ENCODE data around the gene PNPLA7.

PNPLA7 gene

DNA sequence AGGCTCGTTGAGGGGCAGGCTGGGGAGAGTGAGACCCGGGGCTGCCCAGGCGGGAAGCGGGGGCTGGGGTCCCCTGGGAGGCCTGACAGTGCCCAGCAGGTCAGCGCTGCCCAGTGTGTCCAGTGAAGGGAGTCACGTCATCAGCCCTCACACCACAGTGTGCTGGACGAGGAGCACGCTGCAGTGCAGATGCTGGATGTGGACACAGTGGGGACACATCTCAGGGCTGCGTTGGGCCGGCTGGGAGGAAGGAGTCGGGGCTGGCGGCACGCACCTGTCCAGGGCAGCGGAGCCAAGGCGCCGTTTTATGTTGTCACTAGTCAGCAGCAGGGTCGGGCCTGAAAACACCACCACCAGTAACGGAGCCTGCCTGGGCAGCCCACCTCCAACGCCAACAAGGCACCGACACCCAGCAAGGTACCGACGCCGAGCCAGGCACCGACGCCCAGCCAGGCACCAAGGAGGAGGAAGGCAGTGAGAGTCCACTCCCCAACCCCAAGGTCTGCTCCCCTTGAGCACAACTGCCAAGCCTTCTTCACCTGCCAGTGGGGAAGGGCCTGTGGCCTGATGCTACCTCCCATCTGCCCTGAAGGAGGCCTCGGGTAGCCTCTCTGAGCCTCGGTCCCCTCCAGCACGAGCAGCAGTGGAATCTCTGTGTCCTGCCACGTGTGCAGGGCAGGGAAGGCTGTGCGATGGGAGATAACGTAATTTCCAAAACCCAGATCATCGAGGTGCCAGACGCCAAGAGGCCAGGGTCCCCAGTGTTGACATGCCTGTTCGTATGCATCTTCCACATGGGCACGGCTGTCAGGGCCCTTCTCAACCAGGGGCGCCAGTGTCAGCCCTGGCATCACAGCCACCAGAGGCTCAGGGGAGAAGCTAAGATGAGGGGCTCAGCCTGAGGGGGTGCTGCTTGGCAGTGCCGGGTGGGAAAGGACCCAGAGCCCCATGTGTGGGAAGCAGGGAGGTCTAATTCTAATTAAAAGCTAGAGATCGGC lies 69.2 kb downstream of the PNPLA7 start:
- TF ChIP-seq, protein P1, sequence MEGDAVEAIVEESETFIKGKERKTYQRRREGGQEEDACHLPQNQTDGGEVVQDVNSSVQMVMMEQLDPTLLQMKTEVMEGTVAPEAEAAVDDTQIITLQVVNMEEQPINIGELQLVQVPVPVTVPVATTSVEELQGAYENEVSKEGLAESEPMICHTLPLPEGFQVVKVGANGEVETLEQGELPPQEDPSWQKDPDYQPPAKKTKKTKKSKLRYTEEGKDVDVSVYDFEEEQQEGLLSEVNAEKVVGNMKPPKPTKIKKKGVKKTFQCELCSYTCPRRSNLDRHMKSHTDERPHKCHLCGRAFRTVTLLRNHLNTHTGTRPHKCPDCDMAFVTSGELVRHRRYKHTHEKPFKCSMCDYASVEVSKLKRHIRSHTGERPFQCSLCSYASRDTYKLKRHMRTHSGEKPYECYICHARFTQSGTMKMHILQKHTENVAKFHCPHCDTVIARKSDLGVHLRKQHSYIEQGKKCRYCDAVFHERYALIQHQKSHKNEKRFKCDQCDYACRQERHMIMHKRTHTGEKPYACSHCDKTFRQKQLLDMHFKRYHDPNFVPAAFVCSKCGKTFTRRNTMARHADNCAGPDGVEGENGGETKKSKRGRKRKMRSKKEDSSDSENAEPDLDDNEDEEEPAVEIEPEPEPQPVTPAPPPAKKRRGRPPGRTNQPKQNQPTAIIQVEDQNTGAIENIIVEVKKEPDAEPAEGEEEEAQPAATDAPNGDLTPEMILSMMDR (IDR thresholded peaks at IDR 0.05; ENCODE audit: extremely low read depth, insufficient read depth, missing control alignments): no peak
- in situ Hi-C loops (cut with MboI; ENCODE audit: low pct_unique_long_range_greater_than_20kb, low sequenced_read_pairs, unreplicated experiment): no loop called here
- DNase-seq (ENCODE audit: low spot score): no peak

DNA sequence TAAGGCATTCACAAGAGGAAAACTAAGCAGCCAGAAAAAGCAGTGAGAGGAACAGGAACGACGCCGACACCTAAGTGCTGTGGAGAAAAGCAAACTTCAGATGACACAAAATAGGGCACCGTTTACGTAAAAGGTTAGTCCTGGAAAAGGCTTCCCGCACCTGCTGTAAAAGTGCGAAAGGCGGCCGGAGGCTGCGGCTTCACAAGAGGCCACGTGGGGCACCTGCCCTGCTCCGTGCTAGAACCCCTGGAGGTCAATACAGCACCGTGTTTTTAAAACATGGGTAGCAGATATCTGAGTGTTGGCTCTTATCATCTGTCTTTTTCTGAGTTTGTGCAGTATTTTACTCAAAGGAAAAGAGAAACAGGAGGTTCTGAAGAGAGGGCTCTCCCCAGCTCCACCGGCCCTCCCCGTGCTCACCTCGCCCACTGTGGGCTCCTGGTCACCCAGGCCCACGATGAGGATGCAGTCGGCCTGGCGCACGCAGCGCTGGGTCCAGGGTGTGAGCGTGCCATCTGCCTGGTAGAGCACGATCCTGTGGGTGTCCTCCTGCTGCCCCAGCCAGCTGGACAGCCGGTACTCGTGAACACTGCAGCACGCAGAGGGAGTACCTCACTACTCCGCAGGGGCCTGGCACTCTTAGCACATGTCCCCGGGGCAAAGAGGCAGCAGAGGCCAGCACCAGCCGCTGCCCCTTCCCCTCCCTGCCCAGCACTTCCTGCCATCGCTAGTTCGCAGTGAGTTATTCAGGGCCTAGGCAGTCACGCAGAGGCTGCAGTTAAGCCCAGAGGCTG lies 70.1 kb downstream of the PNPLA7 start:
- in situ Hi-C loops (cut with MboI; ENCODE audit: low pct_unique_long_range_greater_than_20kb, low sequenced_read_pairs, unreplicated experiment): no loop called here
- TF ChIP-seq, protein P1 (IDR thresholded peaks at IDR 0.05; ENCODE audit: extremely low read depth, insufficient read depth, missing control alignments): no peak
- no peak for DNase-seq (ENCODE audit: low spot score)

DNA sequence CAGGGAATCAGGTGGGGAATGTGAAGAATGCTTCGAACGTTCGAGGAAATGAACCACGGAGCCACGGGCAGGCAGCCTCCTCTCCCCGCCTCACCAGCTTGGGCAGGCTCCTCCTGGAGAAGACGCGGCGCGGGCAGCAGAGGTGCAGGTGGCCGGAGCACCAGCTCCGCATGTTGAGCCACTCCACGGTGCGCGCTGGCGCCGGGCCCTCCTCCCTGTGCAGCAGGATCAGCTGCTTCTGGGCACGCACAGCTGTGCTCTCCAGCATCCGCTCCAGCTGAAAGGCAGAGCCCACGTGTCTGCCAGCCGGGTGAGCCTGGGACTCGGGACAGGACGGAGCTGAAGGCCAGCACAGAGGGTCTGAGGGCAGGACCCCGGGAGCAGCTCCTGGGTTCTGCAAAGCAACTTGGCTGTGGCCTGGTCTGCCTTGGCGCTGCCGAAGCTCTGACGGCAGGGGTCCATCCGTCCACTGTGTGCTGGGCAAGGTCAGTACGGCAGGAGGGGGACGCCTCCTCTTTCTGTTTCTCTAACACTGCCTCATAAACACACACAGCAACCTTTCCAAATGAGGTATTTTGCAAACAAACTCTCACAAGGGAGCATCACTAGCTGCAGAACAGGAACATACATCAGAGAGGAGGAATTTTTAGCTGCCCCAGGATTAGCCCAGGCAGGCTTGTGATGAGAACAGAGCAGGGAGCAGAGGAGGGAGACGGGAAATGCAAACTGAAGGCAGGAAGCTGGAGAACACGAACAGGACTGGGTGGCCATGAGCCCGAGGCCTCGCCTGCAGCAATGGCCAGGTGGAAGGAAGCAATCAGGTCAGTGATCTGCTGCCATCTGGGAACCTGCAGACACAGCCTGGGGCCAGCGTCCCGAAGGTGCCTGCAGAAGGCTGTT lies 71.0 kb downstream of the PNPLA7 start:
- DNase-seq (ENCODE audit: low spot score): no peak
- in situ Hi-C loops (cut with MboI; ENCODE audit: low pct_unique_long_range_greater_than_20kb, low sequenced_read_pairs, unreplicated experiment): no loop called here
- TF ChIP-seq, protein P1 (IDR thresholded peaks at IDR 0.05; ENCODE audit: extremely low read depth, insufficient read depth, missing control alignments): no peak

DNA sequence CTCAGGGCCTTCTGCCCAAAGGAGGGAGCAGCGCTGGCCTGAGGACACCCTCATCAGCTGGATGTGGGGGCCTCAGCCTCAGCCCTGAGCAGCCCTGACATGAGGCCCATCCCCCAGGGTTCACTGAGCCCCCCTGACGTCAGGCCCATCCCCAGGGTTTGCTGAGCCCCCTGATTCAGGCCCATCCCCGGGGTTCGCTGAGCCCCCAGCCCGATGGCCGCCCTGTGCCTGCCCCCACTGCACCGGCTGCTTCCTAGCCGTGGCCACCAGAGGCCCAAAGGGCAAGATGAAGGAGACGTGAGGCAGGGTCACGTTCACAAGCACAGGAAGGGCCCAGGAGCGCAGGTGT lies 71.6 kb downstream of the PNPLA7 start:
- DNase-seq (ENCODE audit: low spot score): no peak
- in situ Hi-C loops (cut with MboI; ENCODE audit: low pct_unique_long_range_greater_than_20kb, low sequenced_read_pairs, unreplicated experiment): no loop called here
- TF ChIP-seq, protein P1 (IDR thresholded peaks at IDR 0.05; ENCODE audit: extremely low read depth, insufficient read depth, missing control alignments): no peak

DNA sequence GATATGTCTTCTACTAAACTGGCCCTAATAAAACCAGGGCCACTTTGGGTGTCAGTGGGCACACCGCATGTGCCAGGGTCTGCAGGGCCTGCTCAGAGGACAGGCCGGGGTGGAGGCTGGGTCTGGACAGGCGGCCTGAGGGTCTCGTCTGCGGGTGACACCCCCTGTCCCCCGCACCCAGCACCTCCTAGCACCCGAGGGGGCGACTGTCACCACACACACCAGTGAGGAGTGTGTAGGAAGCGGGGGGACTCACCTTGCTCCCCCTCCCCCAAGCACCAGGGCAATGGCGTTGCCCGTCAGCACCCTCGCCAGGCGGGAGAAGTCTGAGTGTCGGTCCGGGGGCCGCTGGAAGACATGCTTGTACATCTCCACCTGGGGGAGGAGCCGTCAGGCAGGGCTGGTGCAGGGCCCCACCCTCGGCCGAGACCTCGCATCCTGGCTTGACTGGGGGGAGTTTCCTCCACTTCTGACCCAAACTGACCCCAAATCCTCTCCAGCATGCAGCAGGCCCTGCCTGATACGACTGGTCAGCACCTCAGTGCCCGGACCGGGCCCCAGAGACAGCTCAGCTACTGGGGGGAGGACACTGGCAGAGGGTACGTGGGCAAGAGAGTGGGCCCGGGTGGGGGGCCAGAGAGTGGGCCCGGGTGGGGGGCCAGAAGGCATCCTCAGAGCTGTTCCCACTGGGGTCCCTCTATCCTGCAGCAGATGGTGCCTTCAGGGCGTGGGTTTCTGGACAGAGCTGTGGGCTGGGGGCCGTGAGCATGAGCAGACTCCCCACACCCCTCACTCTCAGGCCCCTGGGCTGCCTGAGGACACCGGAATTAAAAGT lies 72.2 kb downstream of the PNPLA7 start:
- TF ChIP-seq, protein P1 (IDR thresholded peaks at IDR 0.05; ENCODE audit: extremely low read depth, insufficient read depth, missing control alignments): no peak
- in situ Hi-C loops (cut with MboI; ENCODE audit: low pct_unique_long_range_greater_than_20kb, low sequenced_read_pairs, unreplicated experiment): no loop called here
- DNase-seq (ENCODE audit: low spot score): no peak

Measured in GM13977 (cell line).